ENCODE data around the gene MGME1. TPM values are rescaled to one million over a fixed set of nuclear protein-coding genes. Genes with fewer than 3 reads are reported as not detected.

MGME1 gene
- total and polyA plus RNA-seq, 9 of the 15 experiments (the other 6 are each of a cell fraction or from before 2014, with no cell fraction given) = 13.4 to 45.1 (median 30.6) TPM

- TF ChIP-seq TAF1 (IDR thresholded peaks at IDR 0.05; ENCODE audit: control insufficient read depth, extremely low read depth, insufficient read depth, low read length, severe bottlenecking) (no peak), FOXA3 (CRISPR knock-in tag; conservative IDR thresholded peaks at IDR 0.05 in 1 of 2, IDR thresholded peaks at IDR 0.05 in 1 of 2) (peak in 1 of 2 experiments; percentile 52; a peak in 1 of 4 replicates), HOXB6 (CRISPR knock-in tag; IDR thresholded peaks at IDR 0.05; ENCODE audit: borderline replicate concordance) (no peak), HIVEP1 (CRISPR knock-in tag; IDR thresholded peaks at IDR 0.05) (no peak), MTF1 (CRISPR knock-in tag; IDR thresholded peaks at IDR 0.05; ENCODE audit: borderline replicate concordance) (no peak), EZH2 (IDR thresholded peaks at IDR 0.05; ENCODE audit: borderline replicate concordance, low read depth, low read length) (no peak), ZNF24 (IDR thresholded peaks at IDR 0.05) (no peak; the same call in 1 of the 2 replicates), C11orf30 (IDR thresholded peaks at IDR 0.05; ENCODE audit: low read depth) (peak; percentile 72), CREB1 (IDR thresholded peaks at IDR 0.05) (no peak), CREB1 (CRISPR knock-in tag; IDR thresholded peaks at IDR 0.05) (no peak), RCOR1 (IDR thresholded peaks at IDR 0.05; ENCODE audit: borderline replicate concordance in 1 of 2, low read depth in 2 of 2, low read length in 2 of 2) (peak; percentile 34 to 93; a peak in 3 of 4 replicates), CSDE1 (IDR thresholded peaks at IDR 0.05) (no peak), TRIM24 (IDR thresholded peaks at IDR 0.05) (peak in 1 of 2 experiments; percentile 66; a peak in 2 of 4 replicates), HCFC1 (IDR thresholded peaks at IDR 0.05; ENCODE audit: low read depth, low read length) (no peak), NFIX (CRISPR knock-in tag; IDR thresholded peaks at IDR 0.05; ENCODE audit: low read depth) (no peak), PYGO2 (tag; IDR thresholded peaks at IDR 0.05) (no peak), HMG20A (CRISPR knock-in tag; conservative IDR thresholded peaks at IDR 0.05) (no peak), MAFF (IDR thresholded peaks at IDR 0.05; ENCODE audit: low read length) (peak; percentile 41; the same call in 1 of the 2 replicates), GATA2 (CRISPR knock-in tag; IDR thresholded peaks at IDR 0.05) (peak; percentile 54; the same call in 1 of the 2 replicates), AFF4 (CRISPR knock-in tag; IDR thresholded peaks at IDR 0.05) (no peak), SPI1 (IDR thresholded peaks at IDR 0.05; ENCODE audit: borderline replicate concordance, low read depth, low read length) (no peak), MEF2D (tag; conservative IDR thresholded peaks at IDR 0.05; ENCODE audit: low read depth) (peak; percentile 57; the same call in 1 of the 2 replicates), SMARCC2 (IDR thresholded peaks at IDR 0.05; ENCODE audit: low read depth) (peak; percentile 70), CC2D1A (IDR thresholded peaks at IDR 0.05) (0 out of 2 replicates have a peak, but pooled peaks have one; percentile 60), ARID2 (IDR thresholded peaks at IDR 0.05) (no peak), ZNF324 (CRISPR knock-in tag; IDR thresholded peaks at IDR 0.05) (no peak), NCOR1 (IDR thresholded peaks at IDR 0.05) (peak; percentile 88), SRSF7 (optimal IDR thresholded peaks at IDR 0.05; ENCODE audit: low read depth, low read length) (no peak)
These were observed 10.2 kb upstream of the MGME1 start (continued) for GRCh38 chr20:17958373-17959256.
